DOHH2 (cell line): ENCODE data around the gene ZNF532.

Experiments
- H3F3A ChIP-seq: fragments of 200-600 bp; sonication (generic), shearing (Covaris generic); 2 replicates; pipeline ENCODE4 v1.6.0; 2016; ENCODE audit warnings: antibody characterized with exemption, mild to moderate bottlenecking; ENCODE audit not compliant: control insufficient read depth, insufficient read depth
- H3K27ac ChIP-seq: fragments of 200-600 bp; sonication (generic); 2 replicates; pipeline ENCODE4 v1.5.1; 2014; ENCODE audit warnings: low read depth, mild to moderate bottlenecking, low read length, moderate library complexity
- H3K27me3 ChIP-seq: fragments of 200-600 bp; sonication (generic); 2 replicates; pipeline ENCODE4 v1.6.1; 2014; ENCODE audit warnings: mild to moderate bottlenecking, low read length, mixed read lengths; ENCODE audit not compliant: control insufficient read depth
- H3K36me3 ChIP-seq: fragments of 200-600 bp; sonication (generic); 2 replicates; pipeline ENCODE4 v1.6.1; 2014; ENCODE audit warnings: mild to moderate bottlenecking, low read length, moderate library complexity, mixed read lengths; ENCODE audit not compliant: control insufficient read depth
- H3K4me1 ChIP-seq: fragments of 200-600 bp; sonication (generic); 2 replicates; pipeline ENCODE4 v1.6.1; 2014; ENCODE audit warnings: mild to moderate bottlenecking, low read length, mixed read lengths; ENCODE audit not compliant: control insufficient read depth
- H3K4me2 ChIP-seq: fragments of 200-600 bp; sonication (generic); 2 replicates; pipeline ENCODE4 v1.6.0; 2014; ENCODE audit warnings: mild to moderate bottlenecking, low read length, moderate library complexity
- H3K4me3 ChIP-seq: fragments of 200-600 bp; sonication (generic); 2 replicates; pipeline ENCODE4 v1.5.1; 2014; ENCODE audit warnings: mild to moderate bottlenecking, low read length, mixed read lengths
- H3K79me2 ChIP-seq: fragments of 200-600 bp; sonication (generic); 2 replicates; pipeline ENCODE4 v1.6.1; 2014; ENCODE audit warnings: mild to moderate bottlenecking, low read length, mixed read lengths; ENCODE audit not compliant: control insufficient read depth
- H3K9me2 ChIP-seq: fragments of 200-600 bp; sonication (generic); replicated peaks from 2 replicates; pipeline ENCODE4 v1.6.1; 2014; ENCODE audit warnings: mild to moderate bottlenecking, low read length, mixed read lengths; ENCODE audit not compliant: control insufficient read depth
- H3K9me3 ChIP-seq: fragments of 200-600 bp; sonication (generic); 2 replicates; pipeline ENCODE4 v1.6.1; 2014; ENCODE audit warnings: antibody characterized with exemption, low read length, mixed read lengths; ENCODE audit not compliant: control insufficient read depth, insufficient read depth
- H4K20me1 ChIP-seq: fragments of 200-600 bp; sonication (generic); 2 replicates; pipeline ENCODE4 v1.6.0; 2014; ENCODE audit warnings: low read depth, mild to moderate bottlenecking, antibody characterized with exemption, low read length, moderate library complexity; ENCODE audit not compliant: control insufficient read depth, insufficient read depth
- EZH2phosphoT487 ChIP-seq: fragments of 200-600 bp; sonication (generic); IDR thresholded peaks from 2 replicates; pipeline ENCODE4 v1.6.1; 2017; ENCODE audit warnings: borderline replicate concordance, mild to moderate bottlenecking, antibody characterized with exemption, low read length, moderate library complexity, mixed read lengths
- TF ChIP-seq, protein P1 (sequence below): fragments of 200-600 bp; sonication (generic); IDR thresholded peaks from one replicate; pipeline ENCODE4 v1.5.1; 2014; ENCODE audit warnings: antibody characterized with exemption, mild to moderate bottlenecking, low read depth, low read length; ENCODE audit not compliant: poor library complexity, severe bottlenecking

ZNF532 gene

DNA sequence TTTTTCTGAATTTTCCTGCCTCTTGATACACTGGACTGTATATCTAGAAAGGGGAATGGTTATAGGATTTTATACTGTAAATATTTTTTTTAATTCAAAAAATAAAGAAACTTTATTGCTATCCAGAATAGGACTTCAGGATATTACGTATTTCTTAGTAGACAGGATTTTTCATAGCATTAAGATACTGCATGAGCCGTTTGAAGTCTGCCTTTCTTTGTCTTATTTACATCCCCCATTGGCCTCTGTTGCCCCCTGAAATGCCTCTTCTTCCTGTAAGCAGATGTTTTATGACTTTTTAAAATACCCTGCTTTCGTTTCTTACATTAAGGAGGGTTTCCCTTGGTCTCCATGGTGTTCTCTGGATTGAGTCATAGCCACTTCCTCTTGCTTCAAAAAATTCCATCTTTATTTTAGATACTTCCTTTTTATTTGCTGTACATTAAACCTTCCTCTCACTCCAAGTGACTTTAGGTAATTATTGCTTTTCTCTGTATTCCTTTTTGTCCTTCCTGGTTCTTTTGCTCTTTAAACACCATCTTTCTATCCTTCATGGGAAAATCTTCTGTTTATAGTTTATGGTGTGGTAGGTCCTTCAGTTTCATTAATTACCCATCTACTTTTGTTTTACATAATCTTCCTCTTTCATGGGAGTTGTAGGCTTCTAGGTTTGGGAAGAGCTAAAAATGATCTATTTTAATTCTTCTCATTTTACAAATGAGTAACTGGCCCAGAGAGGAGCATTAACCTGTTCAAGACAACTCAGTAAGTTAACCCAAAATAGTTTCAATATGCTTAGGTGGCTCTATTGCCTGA lies 72.6 kb downstream of the ZNF532 start:
- H4K20me1 ChIP-seq = no peaks in the 10 kb centered on the region
- peak overlapping the region; percentile 52 for H3K4me2 ChIP-seq
- peaks cover 64% of the 10 kb centered on the region for H3K36me3 ChIP-seq
- H3K9me3 ChIP-seq = peaks cover 4% of the 10 kb centered on the region; the same call in 1 of the 2 replicates
- peak overlapping the region; percentile 1; the same call in 1 of the 2 replicates for H3K4me3 ChIP-seq
- no peaks in the 10 kb centered on the region for H3K27me3 ChIP-seq
- TF ChIP-seq, protein P1, sequence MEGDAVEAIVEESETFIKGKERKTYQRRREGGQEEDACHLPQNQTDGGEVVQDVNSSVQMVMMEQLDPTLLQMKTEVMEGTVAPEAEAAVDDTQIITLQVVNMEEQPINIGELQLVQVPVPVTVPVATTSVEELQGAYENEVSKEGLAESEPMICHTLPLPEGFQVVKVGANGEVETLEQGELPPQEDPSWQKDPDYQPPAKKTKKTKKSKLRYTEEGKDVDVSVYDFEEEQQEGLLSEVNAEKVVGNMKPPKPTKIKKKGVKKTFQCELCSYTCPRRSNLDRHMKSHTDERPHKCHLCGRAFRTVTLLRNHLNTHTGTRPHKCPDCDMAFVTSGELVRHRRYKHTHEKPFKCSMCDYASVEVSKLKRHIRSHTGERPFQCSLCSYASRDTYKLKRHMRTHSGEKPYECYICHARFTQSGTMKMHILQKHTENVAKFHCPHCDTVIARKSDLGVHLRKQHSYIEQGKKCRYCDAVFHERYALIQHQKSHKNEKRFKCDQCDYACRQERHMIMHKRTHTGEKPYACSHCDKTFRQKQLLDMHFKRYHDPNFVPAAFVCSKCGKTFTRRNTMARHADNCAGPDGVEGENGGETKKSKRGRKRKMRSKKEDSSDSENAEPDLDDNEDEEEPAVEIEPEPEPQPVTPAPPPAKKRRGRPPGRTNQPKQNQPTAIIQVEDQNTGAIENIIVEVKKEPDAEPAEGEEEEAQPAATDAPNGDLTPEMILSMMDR = no peak
- TF ChIP-seq EZH2phosphoT487 = no peak
- peaks cover 25% of the 10 kb centered on the region for H3K79me2 ChIP-seq
- no peaks in the 10 kb centered on the region for H3K9me2 ChIP-seq
- H3K4me1 ChIP-seq = peaks cover 47% of the 10 kb centered on the region
- peak overlapping the region; percentile 42 for H3K27ac ChIP-seq
- peaks cover 11% of the 10 kb centered on the region for H3F3A ChIP-seq

GRCh38 chr18:58937887-58938267 lies 73.2 kb downstream of the ZNF532 start:
- peak overlapping the region; percentile 52; the same call in 1 of the 2 replicates for H3K4me2 ChIP-seq

GRCh38 chr18:58941426-58942099 lies 76.9 kb downstream of the ZNF532 start:
- no peak overlapping the region for H3K4me3 ChIP-seq
- H3K9me3 ChIP-seq = peaks cover 4% of the 10 kb centered on the region; the same call in 1 of the 2 replicates
- H3K4me1 ChIP-seq = peaks cover 77% of the 10 kb centered on the region
- H3K4me2 ChIP-seq = 0 out of 2 replicates have a peak overlapping the region, but pooled peaks have one; percentile 15
- no peaks in the 10 kb centered on the region for H3K27me3 ChIP-seq
- H3K27ac ChIP-seq = peak overlapping the region; percentile 36
- peaks cover 65% of the 10 kb centered on the region for H3K36me3 ChIP-seq
- no peaks in the 10 kb centered on the region for H3K9me2 ChIP-seq
- H3K79me2 ChIP-seq = peaks cover 20% of the 10 kb centered on the region
- peaks cover 41% of the 10 kb centered on the region for H3F3A ChIP-seq
- no peaks in the 10 kb centered on the region for H4K20me1 ChIP-seq
- TF ChIP-seq EZH2phosphoT487 = no peak
- TF ChIP-seq, protein P1 = no peak

More at GRCh38 chr18:58937887-58938267, 73.2 kb downstream of the ZNF532 start:
- Histone ChIP-seq H3K79me2 (peaks cover 21% of the 10 kb centered on the region), H3K9me3 (peaks cover 4% of the 10 kb centered on the region; the same call in 1 of the 2 replicates), H3K27ac (peak overlapping the region; percentile 42), H4K20me1 (no peaks in the 10 kb centered on the region), H3F3A (peaks cover 14% of the 10 kb centered on the region), H3K4me3 (no peak overlapping the region), H3K9me2 (no peaks in the 10 kb centered on the region), H3K36me3 (peaks cover 67% of the 10 kb centered on the region), H3K4me1 (peaks cover 53% of the 10 kb centered on the region), H3K27me3 (no peaks in the 10 kb centered on the region)
- TF ChIP-seq, protein P1 = no peak
- TF ChIP-seq EZH2phosphoT487 = no peak
